GM18861 (cell line): Measurements from ENCODE around the gene COIL.

Experiments
- ATAC-seq: cut with Tn5 transposase; IDR thresholded peaks from one replicate; pipeline ENCODE4 v1.9.1; 2021; ENCODE audit not compliant: unreplicated experiment

Gene COIL

GRCh38 chr17:56910509-56911235 lies 50.2 kb downstream of the COIL start:
- no peak for ATAC-seq

DNA sequence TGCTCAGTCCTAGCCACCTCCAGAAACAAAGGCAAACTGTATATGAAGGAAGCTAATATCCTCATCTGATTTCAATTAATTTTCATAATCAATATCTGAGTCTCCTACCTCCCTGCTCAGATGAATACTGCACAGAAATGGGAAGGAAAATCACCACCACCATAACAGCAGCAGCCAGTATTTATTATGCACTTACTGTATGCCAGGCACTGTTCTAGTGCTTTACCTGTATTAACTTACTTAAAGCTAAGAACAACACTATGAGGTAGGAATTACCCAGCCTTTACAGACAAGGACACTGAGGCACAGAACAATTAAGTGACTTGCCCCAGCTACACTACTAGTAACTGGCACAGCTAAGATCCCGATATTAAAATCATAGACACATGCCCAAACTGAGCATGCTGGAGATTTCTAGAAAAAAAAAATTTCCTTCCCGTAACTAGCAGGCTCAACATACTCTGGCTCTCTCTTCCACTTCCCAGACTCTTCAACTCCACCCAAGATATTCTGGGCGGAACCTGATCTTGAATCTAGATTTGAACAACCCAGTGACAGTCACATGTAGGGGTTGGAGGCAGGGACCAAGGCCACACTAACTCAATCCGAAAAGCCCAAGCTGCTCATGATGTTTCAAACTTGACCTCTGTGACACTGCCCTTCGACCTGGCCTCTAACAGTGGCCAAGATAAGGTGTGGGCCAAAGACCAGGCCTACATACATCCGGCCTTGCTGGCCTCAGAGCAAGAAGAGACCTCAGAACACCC lies 50.9 kb downstream of the COIL start:
- no peak for ATAC-seq

GRCh38 chr17:56908001-56908542 lies 52.8 kb downstream of the COIL start:
- ATAC-seq, result peak; percentile 75

GRCh38 chr17:56903560-56903959 lies 57.3 kb downstream of the COIL start:
- ATAC-seq, result no peak

DNA sequence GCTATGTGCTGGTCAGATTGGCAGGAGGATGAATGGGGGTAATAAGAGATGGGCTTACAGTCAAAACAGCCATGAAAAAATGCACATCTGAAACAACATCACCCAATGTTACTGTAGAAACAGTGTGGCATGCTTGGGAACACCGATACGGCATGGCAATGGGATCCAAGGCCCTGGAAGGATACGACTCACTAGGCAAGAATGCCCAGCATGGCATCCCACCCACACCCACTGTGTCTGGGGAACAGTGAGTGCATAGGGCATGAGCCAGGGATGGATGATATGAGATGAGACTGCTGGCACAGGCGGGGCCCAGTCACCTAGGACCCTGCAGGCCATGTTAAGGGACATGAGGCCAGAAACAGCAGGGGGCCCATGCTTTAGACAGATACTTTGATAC lies 58.5 kb downstream of the COIL start:
- ATAC-seq, result no peak

DNA sequence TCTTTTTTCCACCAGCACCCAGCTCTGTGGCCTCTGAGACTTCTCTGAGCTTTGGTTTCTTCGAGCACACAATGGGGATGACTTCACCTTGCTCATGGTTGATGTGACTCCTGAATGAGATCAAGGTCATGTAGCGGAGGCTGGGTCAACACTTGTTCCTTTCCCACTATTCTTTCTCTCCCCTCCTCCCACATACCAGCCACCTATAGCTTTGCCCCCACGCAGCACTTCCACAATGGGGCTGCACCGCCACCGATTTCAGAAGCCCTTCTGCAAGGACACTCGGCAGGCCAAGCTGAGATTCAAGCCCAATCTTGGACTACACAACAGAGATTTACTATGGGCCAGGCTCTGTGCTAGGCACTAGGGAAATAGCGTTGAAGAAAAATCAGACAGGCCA lies 61.4 kb downstream of the COIL start:
- no peak for ATAC-seq

DNA sequence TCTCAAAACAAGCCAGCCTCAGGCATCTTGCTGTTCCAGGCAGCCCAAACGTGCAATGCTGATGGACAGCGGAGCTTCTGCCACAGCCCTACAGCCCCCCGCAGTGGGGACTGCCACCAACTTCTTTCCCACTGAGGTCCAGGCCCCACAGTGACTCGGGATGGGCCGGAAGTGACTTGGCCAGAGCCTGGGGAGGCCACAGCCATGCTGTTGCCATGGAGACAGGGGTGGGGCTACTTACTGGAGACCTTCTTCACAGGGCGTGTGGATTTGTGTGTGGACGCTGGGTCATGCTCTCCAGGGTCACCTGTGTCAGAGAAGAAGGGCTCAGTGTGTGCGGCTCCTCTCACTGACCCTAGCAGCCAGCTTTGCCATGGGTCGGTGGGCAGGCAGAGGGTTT lies 62.0 kb downstream of the COIL start:
- ATAC-seq, result no peak

GRCh38 chr17:56897646-56898424 lies 63.0 kb downstream of the COIL start:
- no peak for ATAC-seq

DNA sequence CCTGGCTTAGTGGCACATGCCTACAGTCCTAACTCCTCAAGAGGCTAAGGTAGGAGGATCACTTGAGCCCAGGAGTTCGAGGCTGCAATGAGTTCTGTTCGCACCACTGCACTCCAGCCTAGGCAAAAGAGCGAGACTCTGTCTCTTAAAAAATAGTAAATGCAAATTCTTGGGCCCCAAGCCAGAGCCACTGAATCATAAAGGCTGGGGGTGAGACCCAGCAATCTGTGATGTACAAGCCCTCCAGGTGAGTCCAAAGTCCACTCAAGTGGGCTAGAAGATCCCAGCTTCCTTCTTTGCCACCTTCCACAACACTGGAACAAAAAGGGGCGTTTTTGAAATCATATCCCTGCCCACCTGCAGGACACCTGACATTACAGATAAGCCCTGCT lies 63.9 kb downstream of the COIL start:
- ATAC-seq, result peak; percentile 45

GRCh38 chr17:56896217-56896967 lies 64.5 kb downstream of the COIL start:
- no peak for ATAC-seq

DNA sequence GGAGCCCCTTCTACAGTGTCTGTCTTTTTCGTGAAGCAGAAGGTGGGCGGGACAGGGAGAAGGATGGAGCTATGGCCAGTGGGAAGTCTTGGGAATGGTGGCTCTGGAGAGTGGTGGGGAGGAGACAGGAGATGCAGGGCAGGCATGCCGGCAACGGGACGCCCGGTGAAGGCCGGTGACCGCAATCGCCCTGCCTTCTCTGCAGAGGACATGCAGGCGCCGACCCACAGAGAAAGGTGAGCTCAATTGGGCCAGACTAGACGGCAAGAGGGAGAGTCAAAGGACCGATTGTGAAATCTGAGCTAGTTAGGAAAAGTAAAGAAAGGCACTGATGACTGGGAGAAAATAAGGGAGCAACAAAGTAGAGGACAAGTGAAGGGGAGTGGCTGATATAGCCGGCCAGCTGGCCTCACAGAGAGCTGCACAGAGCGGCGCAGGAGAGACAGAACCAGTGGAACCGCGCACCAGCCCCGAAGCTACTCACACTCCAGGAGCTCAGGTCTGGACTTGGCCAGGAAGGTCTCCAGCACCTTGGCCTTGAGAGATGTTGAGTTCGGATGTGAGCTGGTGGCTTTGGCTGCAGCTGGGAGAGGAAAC lies 65.9 kb downstream of the COIL start:
- ATAC-seq, result no peak

DNA sequence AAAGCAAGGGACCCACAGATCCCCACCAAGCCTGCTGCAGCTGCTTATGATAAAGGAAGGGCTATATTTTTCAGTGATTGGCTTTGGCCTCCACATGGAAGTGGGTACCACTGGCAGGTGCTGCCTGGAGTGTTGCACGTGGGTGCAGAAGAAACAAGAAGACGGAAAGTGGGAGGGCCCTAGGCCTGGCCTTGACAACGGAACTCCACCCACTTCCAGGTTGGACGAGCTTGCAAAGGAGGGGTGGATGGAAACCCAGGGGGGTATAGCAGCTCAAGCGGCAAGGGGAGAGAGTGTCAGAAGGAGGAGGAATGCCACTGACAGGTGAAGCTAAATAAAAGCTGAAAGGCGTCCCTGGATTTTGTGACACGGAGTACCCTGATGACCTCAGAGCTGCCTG lies 67.3 kb downstream of the COIL start:
- no peak for ATAC-seq

DNA sequence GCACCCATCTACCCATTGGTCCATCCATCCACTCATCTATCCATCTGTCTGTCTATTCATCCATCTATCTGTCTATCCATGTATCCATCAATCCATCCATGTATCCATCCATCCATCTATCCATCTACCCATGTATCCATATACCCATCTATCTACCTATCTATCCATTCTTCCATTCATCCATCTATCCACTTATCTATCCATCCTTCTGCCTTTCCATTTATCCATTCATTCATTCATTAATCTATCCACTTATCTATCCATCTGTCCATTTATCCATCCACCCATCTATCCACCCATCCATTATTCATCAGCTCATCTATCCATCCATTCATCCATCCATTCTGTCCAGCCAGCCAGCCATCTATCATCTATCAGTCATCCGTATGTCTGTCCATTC lies 68.5 kb downstream of the COIL start:
- ATAC-seq, result no peak

DNA sequence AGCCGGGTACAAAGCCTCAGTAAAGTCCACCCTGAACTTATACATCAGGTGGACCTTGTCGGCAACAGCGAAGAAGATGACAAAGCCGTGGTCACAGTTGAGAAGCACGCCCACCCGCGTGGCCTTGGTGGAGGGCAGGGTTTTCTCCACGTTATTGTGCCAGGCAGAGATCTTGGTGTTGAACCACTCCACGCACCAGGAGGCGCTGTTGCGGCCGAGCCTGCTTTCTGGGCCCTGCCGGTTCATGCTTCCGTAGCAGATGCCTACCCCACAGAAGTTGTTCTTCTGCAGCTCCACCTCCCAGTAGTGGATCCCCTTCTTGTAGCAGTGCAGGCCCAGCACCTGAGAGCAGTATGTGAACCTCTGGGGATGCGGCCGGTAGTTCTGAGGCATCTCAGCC lies 69.1 kb downstream of the COIL start:
- no peak for ATAC-seq

GRCh38 chr17:56890906-56891674 lies 69.8 kb downstream of the COIL start:
- ATAC-seq, result no peak

DNA sequence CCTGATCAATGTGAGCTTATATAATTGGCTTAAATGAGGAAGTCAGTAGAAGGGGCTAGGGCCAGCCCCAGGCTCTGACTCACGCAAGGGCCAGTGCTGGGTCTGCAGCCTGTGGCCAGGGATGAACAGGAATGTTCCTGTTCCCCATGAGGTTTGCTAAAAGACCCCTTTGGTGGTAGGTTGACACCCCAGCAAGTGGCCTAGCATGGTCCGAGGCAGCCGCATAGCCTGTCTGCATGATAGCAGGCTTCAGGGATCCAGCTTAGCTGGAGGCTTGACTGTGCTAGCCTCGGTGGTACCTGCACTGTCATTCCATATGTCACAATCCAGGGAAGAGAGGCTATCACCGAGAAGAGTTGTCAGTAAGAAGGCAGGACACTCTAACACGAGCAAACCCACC lies 70.5 kb downstream of the COIL start:
- ATAC-seq, result no peak
